K562 (cell line): ENCODE measurements around the gene TADA1. TPM values are rescaled to one million over a fixed set of nuclear protein-coding genes. Genes with fewer than 3 reads are reported as not detected.

Experiments
- CCNT2 ChIP-seq: IDR thresholded peaks from 2 replicates; pipeline ENCODE4 v1.6.1; 2011; ENCODE audit warnings: borderline replicate concordance, low read depth, mild to moderate bottlenecking, moderate library complexity, mixed read lengths, low read length; ENCODE audit not compliant: insufficient read length; ENCODE audit errors: extremely low read depth
- E4F1 ChIP-seq: fragments of 250-450 bp; sonication (Bioruptor Pico); IDR thresholded peaks from 2 replicates; pipeline ENCODE4 v1.5.0; 2021; ENCODE audit warnings: mild to moderate bottlenecking, borderline replicate concordance
- ELF1 ChIP-seq: fragments of 200-800 bp; sonication (Bioruptor generic); IDR thresholded peaks from 2 replicates; pipeline ENCODE4 v1.6.1; 2016; ENCODE audit warnings: missing genetic modification characterization, missing compliant biosample characterization
- FOXO4 ChIP-seq: fragments of 450-650 bp; formaldehyde crosslinking; IDR thresholded peaks from 2 replicates; pipeline ENCODE4 v1.4.0; 2020; ENCODE audit warnings: mild to moderate bottlenecking, moderate library complexity
- KDM2B ChIP-seq: fragments of 250-450 bp; sonication (Bioruptor Pico); IDR thresholded peaks from 2 replicates; pipeline ENCODE4 v1.8.0; 2021; ENCODE audit warnings: mild to moderate bottlenecking, moderate library complexity
- NR2C2 ChIP-seq, 2 experiments: fragments of 200-800 bp in 1 of 2; sonication (Bioruptor generic) in 1 of 2; sonication (generic) in 1 of 2; formaldehyde crosslinking in 1 of 2; IDR thresholded peaks; 2 replicates each; pipeline versions ENCODE4 v1.6.1 to v1.8.0; 2016 to 2022; ENCODE audit warnings: mild to moderate bottlenecking in 1 of 2, missing compliant biosample characterization in 1 of 2, missing genetic modification characterization in 1 of 2, missing genetic modification reagents in 1 of 2
- NR4A1 ChIP-seq, 2 experiments: fragments of 250-450 bp in 1 of 2; fragments of 450-650 bp in 1 of 2; sonication (Bioruptor Pico) in 1 of 2; IDR thresholded peaks; 2 replicates each; pipeline versions ENCODE4 v1.4.0 to v1.6.1; 2016 to 2020; ENCODE audit warnings: mild to moderate bottlenecking in 2 of 2, missing compliant biosample characterization in 1 of 2, missing genetic modification characterization in 1 of 2, moderate library complexity in 1 of 2
- PKNOX1 ChIP-seq: fragments of 450-650 bp; IDR thresholded peaks from 2 replicates; pipeline ENCODE4 v1.6.1; 2016
- SMARCC2 ChIP-seq: fragments of 450-650 bp; IDR thresholded peaks from 2 replicates; pipeline ENCODE4 v1.6.1; 2017; ENCODE audit warnings: antibody characterized with exemption, moderate library complexity, mild to moderate bottlenecking, low read depth
- SUPT5H ChIP-seq: fragments of 450-650 bp; IDR thresholded peaks from 2 replicates; pipeline ENCODE4 v1.6.1; 2016
- THRAP3 ChIP-seq: fragments of 450-650 bp; IDR thresholded peaks from 2 replicates; pipeline ENCODE4 v1.6.1; 2016; ENCODE audit warnings: mild to moderate bottlenecking, inconsistent platforms, borderline replicate concordance
- ZBTB12 ChIP-seq: fragments of 250-450 bp; sonication (Bioruptor Pico); IDR thresholded peaks from 2 replicates; pipeline ENCODE4 v1.4.0; 2020
- ZHX1 ChIP-seq: fragments of 150-350 bp; conservative IDR thresholded peaks from 2 replicates; pipeline ENCODE4 v1.6.1; 2014; ENCODE audit warnings: low read length
- ZMIZ1 ChIP-seq, 2 experiments: fragments of 150-350 bp in 1 of 2; IDR thresholded peaks; 2 replicates each; pipeline ENCODE4 v1.6.1; 2012 to 2016; ENCODE audit warnings: low read depth in 2 of 2, low read length in 2 of 2, mild to moderate bottlenecking in 1 of 2, moderate library complexity in 1 of 2
- polyA plus RNA-seq, 8 experiments: library from polyadenylated mRNA; depleted of rRNA in 4 of 8; stranded (reverse) in 5 of 8; unstranded in 3 of 8; fragments of >200 nt; fragmentation: Nextera tagmentation in 2 of 8; fragmentation: Illumina TruSeq in 1 of 8; extraction: Ambion mirVana in 2 of 8; extraction: Trizol in 1 of 8; gene quantifications; 2 replicates each; pipeline versions ENCODE4 v1.2.1 to v1.2.3, GENCODE V29; 2011 to 2014; ENCODE audit warnings: inconsistent platforms in 1 of 8, missing spikeins in 1 of 8
- total RNA-seq, 7 experiments: library from RNA; depleted of rRNA in 6 of 7; stranded (reverse); fragments of >200 nt in 6 of 7; fragmentation: Illumina TruSeq in 2 of 7; extraction: Trizol in 2 of 7; gene quantifications; 2 replicates each; pipeline versions ENCODE4 v1.2.1 to v1.2.3, GENCODE V29; 2011 to 2021; ENCODE audit warnings: low replicate concordance in 1 of 7

Gene TADA1
- total and polyA plus RNA-seq, 9 of the 15 experiments (the other 6 are each of a cell fraction or from before 2014, with no cell fraction given) = 15.9 to 76.5 (median 28.7) TPM

GRCh38 chr1:166903232-166903631 lies 27.2 kb upstream of the TADA1 start (continued):
- TF ChIP-seq ZHX1 (no peak), SMARCC2 (no peak), THRAP3 (no peak), E4F1 (no peak), FOXO4 (CRISPR knock-in tag) (no peak), ZBTB12 (CRISPR knock-in tag) (no peak), SUPT5H (no peak), NR4A1 (CRISPR knock-in tag; IDR thresholded peaks at IDR 0.05) (no peak), NR4A1 (tag; IDR thresholded peaks at IDR 0.05) (no peak), ELF1 (tag) (0 out of 2 replicates have a peak, but pooled peaks have one; percentile 24), CCNT2 (no peak), KDM2B (CRISPR knock-in tag) (no peak), PKNOX1 (peak; percentile 38), NR2C2 (CRISPR knock-in tag; IDR thresholded peaks at IDR 0.05) (no peak), NR2C2 (tag; IDR thresholded peaks at IDR 0.05) (no peak), ZMIZ1 (IDR thresholded peaks at IDR 0.05; ENCODE audit: low read depth in 2 of 2, low read length in 2 of 2) (no peak)
